ENCODE data around the gene MOB1B.
"Not testable (repeated sequence)": the region's sequence is repeated elsewhere in the genome, so short reads cannot be mapped to it uniquely, and the experiment has no call there.

DNA sequence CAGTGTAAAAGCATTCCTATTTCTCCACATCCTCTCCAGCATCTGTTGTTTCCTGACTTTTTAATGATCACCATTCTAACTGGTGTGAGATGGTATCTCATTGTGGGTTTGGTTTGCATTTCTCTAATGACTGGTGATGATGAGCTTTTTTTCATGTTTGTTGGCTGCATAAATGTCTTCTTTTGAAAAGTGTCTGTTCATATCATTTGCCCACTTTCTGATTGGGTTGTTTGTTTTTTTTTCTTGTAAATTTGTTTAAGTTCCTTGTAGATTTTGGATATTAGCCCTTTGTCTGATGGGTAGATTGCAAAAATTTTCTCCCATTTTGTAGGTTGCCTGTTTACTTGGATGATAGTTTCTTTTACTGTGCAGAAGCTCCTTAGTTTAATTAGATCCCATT is 97.5 kb downstream of the MOB1B start:
- TF ChIP-seq CTCF, POLR2A (IDR thresholded peaks at IDR 0.05): not testable (repeated sequence)
